Measurements from ENCODE around the gene LRP8. TPM values are rescaled to one million over a fixed set of nuclear protein-coding genes. Genes with fewer than 3 reads are reported as not detected.

LRP8 gene
- total and polyA plus RNA-seq, 2 of the 13 experiments (the other 11 are each of a cell fraction or from before 2014, with no cell fraction given): 17.3 to 17.4 TPM

GRCh38 chr1:53196485-53197290, 131.2 kb downstream of the LRP8 start, which contains the start of gene CPT2 (continued):
- TF ChIP-seq TERF1 (CRISPR knock-in tag; IDR thresholded peaks at IDR 0.05): no peak
- TF ChIP-seq AHR (CRISPR knock-in tag; IDR thresholded peaks at IDR 0.05): no peak
- TF ChIP-seq ZKSCAN8 (CRISPR knock-in tag; IDR thresholded peaks at IDR 0.05; ENCODE audit: borderline replicate concordance): peak; percentile 16; the same call in 1 of the 2 replicates
- TF ChIP-seq ZHX1 (CRISPR knock-in tag; IDR thresholded peaks at IDR 0.05; ENCODE audit: low read depth): no peak
- TF ChIP-seq RELA (CRISPR knock-in tag; IDR thresholded peaks at IDR 0.05): no peak
- TF ChIP-seq ZNF598 (CRISPR knock-in tag; IDR thresholded peaks at IDR 0.05; ENCODE audit: borderline replicate concordance): no peak; the same call in 1 of the 2 replicates
- no peak for TF ChIP-seq PBX2 (CRISPR knock-in tag; IDR thresholded peaks at IDR 0.05)
- no peak for TF ChIP-seq ZBTB8A (CRISPR knock-in tag; IDR thresholded peaks at IDR 0.05; ENCODE audit: borderline replicate concordance, low read depth)
- TF ChIP-seq SAP130 (CRISPR knock-in tag; IDR thresholded peaks at IDR 0.05; ENCODE audit: low read depth): peak; percentile 82
- TF ChIP-seq NR3C1 (CRISPR knock-in tag; IDR thresholded peaks at IDR 0.05): no peak
- no peak for TF ChIP-seq CSRNP1 (CRISPR knock-in tag; IDR thresholded peaks at IDR 0.05)
- peak; percentile 97 for TF ChIP-seq RBFOX2 (IDR thresholded peaks at IDR 0.05; ENCODE audit: low read depth, low read length)
- no peak for TF ChIP-seq ZIK1 (CRISPR knock-in tag; IDR thresholded peaks at IDR 0.05; ENCODE audit: borderline replicate concordance, low read depth)
- TF ChIP-seq IKZF5 (CRISPR knock-in tag; IDR thresholded peaks at IDR 0.05): no peak; the same call in 1 of the 2 replicates
- TF ChIP-seq HMG20B (CRISPR knock-in tag; conservative IDR thresholded peaks at IDR 0.05): no peak
- TF ChIP-seq KLF15 (CRISPR knock-in tag; IDR thresholded peaks at IDR 0.05; ENCODE audit: borderline replicate concordance): no peak
- TF ChIP-seq ZBTB37 (CRISPR knock-in tag; IDR thresholded peaks at IDR 0.05): no peak
